Cardiac muscle cell (in vitro differentiated cells and primary cell): Measurements from ENCODE around the gene IKBKG. TPM values are rescaled to one million over a fixed set of nuclear protein-coding genes. Genes with fewer than 3 reads are reported as not detected.

Experiments
- DNase-seq, 2 donors: peaks; one replicate each; pipeline versions ENCODE4 v3.0.0 to v3.0.0-alpha.2; 2010 to 2017; ENCODE audit warnings: low read depth in 1 of 2, low spot score in 1 of 2
- H3K27ac ChIP-seq: fragments of 200-600 bp; sonication (generic); 2 replicates; pipeline ENCODE4 v1.5.1; 2016
- H3K27me3 ChIP-seq: fragments of 200-600 bp; sonication (generic); 2 replicates; pipeline ENCODE4 v1.6.0; 2016; ENCODE audit warnings: control low read depth
- H3K36me3 ChIP-seq: fragments of 200-600 bp; sonication (generic); 2 replicates; pipeline ENCODE4 v1.5.1; 2016; ENCODE audit warnings: control low read depth
- H3K4me1 ChIP-seq: fragments of 200-600 bp; sonication (generic); 2 replicates; pipeline ENCODE4 v1.8.1; 2017; ENCODE audit warnings: low read depth, mild to moderate bottlenecking, mixed run types
- H3K4me3 ChIP-seq: fragments of 200-600 bp; sonication (generic); 2 replicates; pipeline ENCODE4 v1.5.1; 2016; ENCODE audit warnings: mild to moderate bottlenecking
- H3K9me3 ChIP-seq: fragments of 200-600 bp; sonication (generic); 2 replicates; pipeline ENCODE4 v1.5.1; 2017; ENCODE audit warnings: low read depth, mild to moderate bottlenecking, control low read depth
- CTCF ChIP-seq: IDR thresholded peaks from 2 replicates; pipeline ENCODE4 v1.5.1; 2012; ENCODE audit warnings: low read depth, mild to moderate bottlenecking, low read length
- polyA plus RNA-seq: library from polyadenylated mRNA; unstranded; fragments of >200 nt; fragmentation: Nextera tagmentation; extraction: Ambion mirVana; gene quantifications from 2 replicates; pipeline ENCODE4 v1.2.1, GENCODE V29; 2016
- total RNA-seq: library from RNA; depleted of rRNA; stranded (reverse); fragments of >200 nt; gene quantifications from 2 replicates; pipeline ENCODE4 v1.2.3, GENCODE V29; 2016

Gene IKBKG
- total and polyA plus RNA-seq, 2 experiments from 2014 or later = 15.1 to 23.5 TPM

- no peaks in the 10 kb centered on the region for H3K27me3 ChIP-seq
- no peak for TF ChIP-seq CTCF
- peak in 1 of 2 donors; percentile 27 for DNase-seq
- no peaks in the 10 kb centered on the region for H3K36me3 ChIP-seq
- no peaks in the 10 kb centered on the region for H3K9me3 ChIP-seq
- H3K27ac ChIP-seq = no peak overlapping the region
- no peaks in the 10 kb centered on the region for H3K4me1 ChIP-seq
- no peak overlapping the region for H3K4me3 ChIP-seq
These were observed 53.4 kb downstream of the IKBKG start for GRCh38 chrX:154600759-154601374.

DNA sequence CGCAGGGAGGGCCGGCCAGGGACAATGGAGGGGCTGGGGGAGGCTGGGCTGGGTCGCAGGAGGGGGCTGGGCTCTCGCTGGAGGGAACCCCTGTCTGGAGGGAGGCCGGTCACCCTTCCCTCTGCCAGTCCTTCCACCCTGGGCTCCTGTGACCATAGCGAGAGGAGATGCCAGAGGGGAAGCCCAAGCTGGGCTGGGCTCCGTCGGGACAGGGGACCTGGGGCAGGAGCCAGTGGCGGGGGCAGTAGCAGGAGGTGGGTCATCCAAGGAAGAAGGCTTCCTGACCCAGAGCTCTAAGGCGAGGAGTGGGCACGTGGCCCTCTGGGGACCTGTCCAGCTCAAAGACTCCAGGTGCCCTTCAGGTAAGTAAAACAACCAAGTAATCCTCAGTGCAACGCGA lies 54.8 kb downstream of the IKBKG start:
- no peak for TF ChIP-seq CTCF
- no peak for DNase-seq
- H3K9me3 ChIP-seq = no peaks in the 10 kb centered on the region
- H3K4me1 ChIP-seq = no peaks in the 10 kb centered on the region
- H3K27me3 ChIP-seq = no peaks in the 10 kb centered on the region
- no peak overlapping the region for H3K27ac ChIP-seq
- no peaks in the 10 kb centered on the region for H3K36me3 ChIP-seq
- H3K4me3 ChIP-seq = no peak overlapping the region

- Histone ChIP-seq H3K27ac (no peak overlapping the region), H3K4me1 (no peaks in the 10 kb centered on the region), H3K4me3 (no peak overlapping the region), H3K27me3 (no peaks in the 10 kb centered on the region), H3K36me3 (no peaks in the 10 kb centered on the region), H3K9me3 (no peaks in the 10 kb centered on the region)
- no peak for DNase-seq
- TF ChIP-seq CTCF = no peak
These were observed 55.5 kb downstream of the IKBKG start for GRCh38 chrX:154602766-154603437.

- Histone ChIP-seq H3K27ac (no peak overlapping the region), H3K27me3 (no peaks in the 10 kb centered on the region), H3K36me3 (no peaks in the 10 kb centered on the region), H3K9me3 (no peaks in the 10 kb centered on the region), H3K4me3 (no peak overlapping the region), H3K4me1 (no peaks in the 10 kb centered on the region)
- DNase-seq = peak in 1 of 2 donors; percentile 54
- no peak for TF ChIP-seq CTCF
These were observed 56.3 kb downstream of the IKBKG start for GRCh38 chrX:154603438-154604430.

DNA sequence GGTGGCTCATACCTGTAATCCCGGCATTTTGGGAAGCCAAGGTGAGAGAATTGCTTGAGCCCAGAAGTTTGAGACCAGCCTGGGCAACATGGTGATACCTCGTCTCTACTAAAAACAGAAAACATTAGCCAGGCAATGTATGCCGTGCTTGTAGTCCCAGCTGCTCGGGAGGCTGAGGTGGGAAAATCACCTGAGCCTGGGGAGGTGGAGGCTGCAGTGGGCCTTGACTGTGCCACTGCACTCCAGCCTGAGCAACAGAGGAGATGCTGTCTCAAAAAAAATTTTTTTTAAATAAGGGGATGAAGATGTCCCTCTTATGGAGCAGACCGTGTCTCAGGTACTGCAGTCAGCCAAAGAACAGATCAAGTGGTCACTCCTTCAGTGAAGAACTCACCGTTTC lies 58.1 kb downstream of the IKBKG start:
- DNase-seq = no peak
- Histone ChIP-seq H3K36me3 (no peaks in the 10 kb centered on the region), H3K4me1 (no peaks in the 10 kb centered on the region), H3K9me3 (no peaks in the 10 kb centered on the region), H3K4me3 (no peak overlapping the region), H3K27me3 (no peaks in the 10 kb centered on the region), H3K27ac (no peak overlapping the region)
- TF ChIP-seq CTCF = no peak
